Body of pancreas (tissue), 4 donors: ENCODE measurements around the gene SEMA4D.

ENCODE experiments used
- POLR2A ChIP-seq, 3 donors: fragments of 450-650 bp; IDR thresholded peaks; one replicate each; pipeline ENCODE4 v1.6.1; 2016; ENCODE audit warnings: antibody characterized with exemption in 3 of 3, mild to moderate bottlenecking in 2 of 3
- TF ChIP-seq, protein P1 (sequence below), 7 experiments: fragments of 450-650 bp in 4 of 7; fragments of 200-600 bp in 3 of 7; sonication (generic) in 3 of 7; IDR thresholded peaks; one replicate each; pipeline ENCODE4 v1.5.1; 2016 to 2019; ENCODE audit warnings: antibody characterized with exemption in 7 of 7

DNA sequence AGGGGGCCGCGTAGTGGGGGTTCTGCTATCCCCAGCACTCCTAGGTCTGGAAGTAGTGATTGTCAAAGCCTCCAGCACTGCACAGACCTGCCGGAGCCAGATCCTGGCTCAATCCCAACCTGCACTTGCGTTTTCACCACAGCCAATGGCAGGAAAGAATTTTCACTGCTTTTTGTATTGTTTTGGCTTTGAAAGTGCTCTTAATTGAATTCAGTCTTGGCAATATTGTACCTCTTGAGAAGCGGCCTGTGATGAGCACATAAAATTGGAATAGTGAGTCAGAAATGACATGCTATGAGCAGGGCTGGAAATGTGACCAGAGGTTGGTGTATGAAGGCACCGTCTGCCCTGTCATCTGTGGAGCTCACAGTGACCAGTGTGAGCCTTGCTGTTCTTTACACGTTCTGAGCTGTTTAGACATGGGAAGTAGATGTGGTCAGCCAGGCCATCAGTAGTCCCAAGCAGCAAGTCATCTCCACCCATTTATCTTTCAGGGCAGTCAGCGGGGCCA, 138.1 kb downstream of the SEMA4D start:
- TF ChIP-seq, protein P1, sequence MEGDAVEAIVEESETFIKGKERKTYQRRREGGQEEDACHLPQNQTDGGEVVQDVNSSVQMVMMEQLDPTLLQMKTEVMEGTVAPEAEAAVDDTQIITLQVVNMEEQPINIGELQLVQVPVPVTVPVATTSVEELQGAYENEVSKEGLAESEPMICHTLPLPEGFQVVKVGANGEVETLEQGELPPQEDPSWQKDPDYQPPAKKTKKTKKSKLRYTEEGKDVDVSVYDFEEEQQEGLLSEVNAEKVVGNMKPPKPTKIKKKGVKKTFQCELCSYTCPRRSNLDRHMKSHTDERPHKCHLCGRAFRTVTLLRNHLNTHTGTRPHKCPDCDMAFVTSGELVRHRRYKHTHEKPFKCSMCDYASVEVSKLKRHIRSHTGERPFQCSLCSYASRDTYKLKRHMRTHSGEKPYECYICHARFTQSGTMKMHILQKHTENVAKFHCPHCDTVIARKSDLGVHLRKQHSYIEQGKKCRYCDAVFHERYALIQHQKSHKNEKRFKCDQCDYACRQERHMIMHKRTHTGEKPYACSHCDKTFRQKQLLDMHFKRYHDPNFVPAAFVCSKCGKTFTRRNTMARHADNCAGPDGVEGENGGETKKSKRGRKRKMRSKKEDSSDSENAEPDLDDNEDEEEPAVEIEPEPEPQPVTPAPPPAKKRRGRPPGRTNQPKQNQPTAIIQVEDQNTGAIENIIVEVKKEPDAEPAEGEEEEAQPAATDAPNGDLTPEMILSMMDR (IDR thresholded peaks at IDR 0.05): no peak
- TF ChIP-seq POLR2A (IDR thresholded peaks at IDR 0.05): no peak
